HCT116 (cell line): ENCODE data around the gene TAF15.

Source experiments
- ATF3 ChIP-seq: IDR thresholded peaks from 2 replicates; pipeline ENCODE4 v1.6.1; 2012
- CTCF ChIP-seq, 3 experiments: fragments of 200-600 bp in 1 of 3; sonication (generic) in 1 of 3; IDR thresholded peaks in 2 of 3; conservative IDR thresholded peaks in 1 of 3; 2 replicates each; pipeline ENCODE4 v1.5.1; 2012 to 2017; ENCODE audit warnings: low read depth in 2 of 3, low read length in 2 of 3, antibody characterized with exemption in 1 of 3, borderline replicate concordance in 1 of 3, control low read depth in 1 of 3, mild to moderate bottlenecking in 1 of 3, mixed read lengths in 1 of 3, mixed run types in 1 of 3, moderate library complexity in 1 of 3; ENCODE audit not compliant: insufficient read depth in 1 of 3
- ELF1 ChIP-seq: IDR thresholded peaks from 2 replicates; pipeline ENCODE4 v1.6.1; 2012; ENCODE audit warnings: low read depth, borderline replicate concordance
- JUND ChIP-seq: IDR thresholded peaks from 2 replicates; pipeline ENCODE4 v1.6.1; 2012
- MAX ChIP-seq: IDR thresholded peaks from 2 replicates; pipeline ENCODE4 v1.6.1; 2012
- POLR2A ChIP-seq: IDR thresholded peaks from 2 replicates; pipeline ENCODE4 v1.7.0; 2011; ENCODE audit warnings: borderline replicate concordance; ENCODE audit not compliant: insufficient read depth, insufficient read length; ENCODE audit errors: extremely low read depth
- POLR2AphosphoS5 ChIP-seq: IDR thresholded peaks from 2 replicates; pipeline ENCODE4 v1.6.1; 2011; ENCODE audit warnings: mild to moderate bottlenecking, low read depth, low read length, moderate library complexity
- RAD21 ChIP-seq: IDR thresholded peaks from 2 replicates; pipeline ENCODE4 v1.6.1; 2012; ENCODE audit warnings: low read depth, mild to moderate bottlenecking
- REST ChIP-seq: IDR thresholded peaks from 2 replicates; pipeline ENCODE4 v1.6.1; 2012; ENCODE audit warnings: low read depth
- SP1 ChIP-seq: IDR thresholded peaks from 2 replicates; pipeline ENCODE4 v1.6.1; 2012; ENCODE audit warnings: low read depth
- YY1 ChIP-seq: IDR thresholded peaks from 2 replicates; pipeline ENCODE4 v1.6.1; 2011; ENCODE audit warnings: low read length, low read depth, moderate library complexity, mild to moderate bottlenecking; ENCODE audit not compliant: insufficient replicate concordance; ENCODE audit errors: extremely low read depth

- no peak for TF ChIP-seq JUND
- TF ChIP-seq CTCF (IDR thresholded peaks at IDR 0.05 in 2 of 3, conservative IDR thresholded peaks at IDR 0.05 in 1 of 3; ENCODE audit: borderline replicate concordance in 1 of 3, insufficient read depth in 1 of 3, low read depth in 2 of 3, low read length in 2 of 3): no peak
- no peak for TF ChIP-seq POLR2AphosphoS5
- no peak for TF ChIP-seq ATF3
- TF ChIP-seq POLR2A: no peak
- no peak for TF ChIP-seq ELF1
- TF ChIP-seq MAX: no peak
- TF ChIP-seq SP1: no peak
- TF ChIP-seq YY1: no peak
- no peak for TF ChIP-seq RAD21
- TF ChIP-seq REST: no peak
Observed at GRCh38 chr17:35846055-35846809, 36.9 kb downstream of the TAF15 start.
